GM19395 (cell line): ENCODE results near the gene TLE3.

Source experiments
- ATAC-seq: cut with Tn5 transposase; IDR thresholded peaks from one replicate; pipeline ENCODE4 v1.9.1; 2021; ENCODE audit warnings: mild to moderate bottlenecking, moderate library complexity; ENCODE audit not compliant: unreplicated experiment

TLE3 gene

GRCh38 chr15:70087708-70088352 lies 9.9 kb downstream of the TLE3 start:
- no peak for ATAC-seq

GRCh38 chr15:70086636-70087035 lies 11.1 kb downstream of the TLE3 start:
- no peak for ATAC-seq

- no peak for ATAC-seq
Measured at GRCh38 chr15:70084461-70084860, 13.3 kb downstream of the TLE3 start.

GRCh38 chr15:70083946-70084345 lies 13.8 kb downstream of the TLE3 start:
- peak; percentile 83 for ATAC-seq

- ATAC-seq, result no peak
Measured at GRCh38 chr15:70083418-70083817, 14.3 kb downstream of the TLE3 start.

- no peak for ATAC-seq
Measured at GRCh38 chr15:70082281-70082900, 15.3 kb downstream of the TLE3 start.

GRCh38 chr15:70081612-70082011 lies 16.1 kb downstream of the TLE3 start:
- no peak for ATAC-seq

- ATAC-seq, result no peak
Measured at GRCh38 chr15:70080347-70080746, 17.4 kb downstream of the TLE3 start.

GRCh38 chr15:70079888-70080287 lies 17.8 kb downstream of the TLE3 start:
- no peak for ATAC-seq

- no peak for ATAC-seq
Measured at GRCh38 chr15:70078578-70079417, 18.9 kb downstream of the TLE3 start.

- ATAC-seq, result no peak
Measured at GRCh38 chr15:70077188-70078147, 20.2 kb downstream of the TLE3 start.

GRCh38 chr15:70074380-70074779 lies 23.3 kb downstream of the TLE3 start:
- no peak for ATAC-seq

GRCh38 chr15:70072479-70072878 lies 25.2 kb downstream of the TLE3 start:
- ATAC-seq, result no peak

GRCh38 chr15:70071799-70072198 lies 25.9 kb downstream of the TLE3 start:
- no peak for ATAC-seq

GRCh38 chr15:70069716-70070115 lies 28.0 kb downstream of the TLE3 start:
- no peak for ATAC-seq

GRCh38 chr15:70068783-70069565 lies 28.7 kb downstream of the TLE3 start:
- ATAC-seq, result no peak

GRCh38 chr15:70067681-70068080 lies 30.0 kb downstream of the TLE3 start:
- ATAC-seq, result no peak

- no peak for ATAC-seq
Measured at GRCh38 chr15:70067011-70067410, 30.7 kb downstream of the TLE3 start.

- no peak for ATAC-seq
Measured at GRCh38 chr15:70066447-70066846, 31.3 kb downstream of the TLE3 start.

GRCh38 chr15:70066004-70066403 lies 31.7 kb downstream of the TLE3 start:
- ATAC-seq, result no peak
